ENCODE data around the gene GAL3ST3.

DNA sequence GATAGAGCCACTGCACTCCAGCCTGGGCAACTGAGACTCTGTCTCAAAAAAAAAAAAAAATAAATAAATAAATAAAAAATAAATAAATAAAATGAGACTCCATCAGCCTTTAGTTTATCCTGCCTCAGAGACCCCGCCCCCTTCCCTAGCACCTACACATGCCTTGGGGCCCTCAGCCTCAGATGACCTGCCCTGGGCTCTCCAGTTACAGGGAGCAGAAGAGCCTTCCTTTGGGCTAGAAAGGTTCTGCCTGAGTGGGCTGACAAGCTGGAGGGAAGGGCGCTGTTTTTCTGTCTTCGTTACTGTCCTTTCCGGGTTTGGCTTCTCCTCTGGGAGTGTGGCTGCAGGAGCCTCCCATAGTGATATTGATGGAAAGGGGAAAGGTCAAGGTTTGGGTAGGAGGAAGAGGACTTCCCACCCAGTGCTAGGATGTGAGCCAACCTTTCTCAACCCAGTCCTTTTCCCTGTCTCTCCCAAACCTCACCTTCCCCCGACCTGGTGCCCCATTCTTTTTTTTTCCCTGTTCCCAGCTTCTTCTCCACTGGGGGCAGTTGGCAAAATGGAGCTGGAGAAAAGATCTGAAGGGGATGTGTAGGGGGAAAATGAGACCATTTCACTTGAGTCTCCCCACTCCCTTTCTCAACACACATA, 1.7 kb upstream of the GAL3ST3 start:
- TF ChIP-seq, protein P1, sequence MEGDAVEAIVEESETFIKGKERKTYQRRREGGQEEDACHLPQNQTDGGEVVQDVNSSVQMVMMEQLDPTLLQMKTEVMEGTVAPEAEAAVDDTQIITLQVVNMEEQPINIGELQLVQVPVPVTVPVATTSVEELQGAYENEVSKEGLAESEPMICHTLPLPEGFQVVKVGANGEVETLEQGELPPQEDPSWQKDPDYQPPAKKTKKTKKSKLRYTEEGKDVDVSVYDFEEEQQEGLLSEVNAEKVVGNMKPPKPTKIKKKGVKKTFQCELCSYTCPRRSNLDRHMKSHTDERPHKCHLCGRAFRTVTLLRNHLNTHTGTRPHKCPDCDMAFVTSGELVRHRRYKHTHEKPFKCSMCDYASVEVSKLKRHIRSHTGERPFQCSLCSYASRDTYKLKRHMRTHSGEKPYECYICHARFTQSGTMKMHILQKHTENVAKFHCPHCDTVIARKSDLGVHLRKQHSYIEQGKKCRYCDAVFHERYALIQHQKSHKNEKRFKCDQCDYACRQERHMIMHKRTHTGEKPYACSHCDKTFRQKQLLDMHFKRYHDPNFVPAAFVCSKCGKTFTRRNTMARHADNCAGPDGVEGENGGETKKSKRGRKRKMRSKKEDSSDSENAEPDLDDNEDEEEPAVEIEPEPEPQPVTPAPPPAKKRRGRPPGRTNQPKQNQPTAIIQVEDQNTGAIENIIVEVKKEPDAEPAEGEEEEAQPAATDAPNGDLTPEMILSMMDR (IDR thresholded peaks at IDR 0.05; ENCODE audit: low read depth, low read length): no peak
- no peak for TF ChIP-seq POLR2A (IDR thresholded peaks at IDR 0.05; ENCODE audit: extremely low read depth, insufficient read length)
- TF ChIP-seq MYC (IDR thresholded peaks at IDR 0.05; ENCODE audit: low read depth, low read length): no peak

All from NB4 (cell line).